Loucy (cell line): ENCODE measurements around the gene PNMT.

ENCODE experiments used
- EZH2phosphoT487 ChIP-seq: fragments of 200-600 bp; IDR thresholded peaks from 2 replicates; pipeline ENCODE4 v1.6.1; 2018; ENCODE audit warnings: antibody characterized with exemption, mild to moderate bottlenecking, moderate library complexity, borderline replicate concordance
- TF ChIP-seq, protein P1 (sequence below): fragments of 200-600 bp; sonication (generic); conservative IDR thresholded peaks from 2 replicates; pipeline ENCODE4 v1.5.1; 2014; ENCODE audit warnings: mild to moderate bottlenecking, antibody characterized with exemption, low read length

DNA sequence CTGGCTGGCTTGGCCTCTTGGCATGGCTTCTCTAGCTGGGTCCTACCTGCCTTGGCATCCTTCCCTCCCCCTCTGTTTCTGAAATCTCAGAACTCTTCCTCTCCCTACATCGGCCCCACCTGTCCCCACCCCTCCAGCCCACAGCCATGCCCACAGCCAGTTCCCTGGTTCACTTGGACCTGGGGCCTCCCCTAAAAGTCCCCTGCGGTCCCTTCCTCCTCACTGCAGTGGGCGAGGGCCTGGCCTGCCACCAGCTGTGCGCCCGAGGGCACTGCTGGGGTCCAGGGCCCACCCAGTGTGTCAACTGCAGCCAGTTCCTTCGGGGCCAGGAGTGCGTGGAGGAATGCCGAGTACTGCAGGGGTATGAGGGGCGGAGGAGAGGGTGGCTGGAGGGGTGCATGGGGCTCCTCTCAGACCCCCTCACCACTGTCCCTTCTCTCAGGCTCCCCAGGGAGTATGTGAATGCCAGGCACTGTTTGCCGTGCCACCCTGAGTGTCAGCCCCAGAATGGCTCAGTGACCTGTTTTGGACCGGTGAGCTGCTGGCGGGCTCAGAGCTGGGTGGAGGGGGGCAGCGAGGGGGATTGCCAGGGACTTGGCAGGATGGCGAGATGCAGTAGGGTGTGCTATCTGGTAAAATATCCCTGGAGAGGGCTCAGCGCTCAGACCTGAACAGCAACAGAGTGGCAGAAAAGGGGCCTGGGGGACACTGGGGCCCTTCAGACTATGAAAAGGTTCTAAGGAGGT is 48.0 kb downstream of the PNMT start:
- TF ChIP-seq, protein P1, sequence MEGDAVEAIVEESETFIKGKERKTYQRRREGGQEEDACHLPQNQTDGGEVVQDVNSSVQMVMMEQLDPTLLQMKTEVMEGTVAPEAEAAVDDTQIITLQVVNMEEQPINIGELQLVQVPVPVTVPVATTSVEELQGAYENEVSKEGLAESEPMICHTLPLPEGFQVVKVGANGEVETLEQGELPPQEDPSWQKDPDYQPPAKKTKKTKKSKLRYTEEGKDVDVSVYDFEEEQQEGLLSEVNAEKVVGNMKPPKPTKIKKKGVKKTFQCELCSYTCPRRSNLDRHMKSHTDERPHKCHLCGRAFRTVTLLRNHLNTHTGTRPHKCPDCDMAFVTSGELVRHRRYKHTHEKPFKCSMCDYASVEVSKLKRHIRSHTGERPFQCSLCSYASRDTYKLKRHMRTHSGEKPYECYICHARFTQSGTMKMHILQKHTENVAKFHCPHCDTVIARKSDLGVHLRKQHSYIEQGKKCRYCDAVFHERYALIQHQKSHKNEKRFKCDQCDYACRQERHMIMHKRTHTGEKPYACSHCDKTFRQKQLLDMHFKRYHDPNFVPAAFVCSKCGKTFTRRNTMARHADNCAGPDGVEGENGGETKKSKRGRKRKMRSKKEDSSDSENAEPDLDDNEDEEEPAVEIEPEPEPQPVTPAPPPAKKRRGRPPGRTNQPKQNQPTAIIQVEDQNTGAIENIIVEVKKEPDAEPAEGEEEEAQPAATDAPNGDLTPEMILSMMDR, result no peak
- TF ChIP-seq EZH2phosphoT487, result no peak
